GM19351 (cell line): ENCODE results near the gene RPS15.

ENCODE experiments used
- ATAC-seq: cut with Tn5 transposase; IDR thresholded peaks from one replicate; pipeline ENCODE4 v1.9.1; 2021; ENCODE audit warnings: mild to moderate bottlenecking, moderate library complexity; ENCODE audit not compliant: unreplicated experiment

Gene RPS15

DNA sequence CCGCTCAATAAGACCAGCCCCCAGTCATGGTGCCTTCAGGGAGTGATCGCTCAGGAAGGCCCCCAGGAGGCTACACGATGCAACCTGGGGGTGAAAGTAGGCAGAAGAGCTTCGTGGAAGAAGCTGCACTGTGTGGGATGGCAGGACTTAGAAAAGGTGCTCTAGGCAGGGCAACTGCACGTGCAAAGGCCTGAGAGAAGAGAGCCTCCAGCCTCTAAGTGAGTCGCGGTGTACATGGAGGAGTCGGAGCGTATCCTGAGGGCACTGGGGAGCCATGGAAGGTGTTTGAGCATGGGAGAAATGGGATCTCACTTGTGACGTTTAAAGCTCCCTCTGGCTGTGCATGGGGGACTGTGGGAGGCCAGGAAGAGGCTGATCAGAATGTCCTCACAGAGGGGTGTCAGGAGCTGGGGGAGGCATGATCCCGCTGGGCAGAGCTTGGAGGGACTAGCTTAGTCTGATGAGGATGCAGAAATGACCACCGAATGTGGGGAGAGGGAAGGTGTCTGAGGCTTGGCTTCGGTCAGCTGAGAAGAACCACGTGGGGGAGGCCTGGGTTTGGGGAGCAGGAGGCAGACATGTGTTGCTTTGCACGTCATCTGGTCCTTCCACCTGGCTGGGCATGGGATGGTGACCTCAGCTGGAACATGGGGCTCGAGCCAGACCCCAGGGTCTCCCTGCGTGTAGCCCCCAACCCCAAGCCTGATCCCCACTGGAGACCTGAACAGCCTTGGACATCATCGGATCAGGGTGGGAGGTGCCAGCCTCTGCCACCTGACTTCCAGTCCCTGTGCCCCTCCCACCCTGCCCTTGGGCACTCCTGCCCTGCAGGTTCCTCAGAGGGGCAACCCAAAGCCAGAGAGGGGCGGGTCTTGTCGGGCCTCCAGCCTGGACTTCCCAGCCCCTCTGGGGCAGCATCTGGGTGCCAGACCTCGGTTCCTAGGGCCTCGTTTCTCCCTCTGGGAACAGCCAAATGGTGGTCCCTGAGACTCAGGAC is 12.8 kb downstream of the RPS15 start:
- ATAC-seq, result no peak

DNA sequence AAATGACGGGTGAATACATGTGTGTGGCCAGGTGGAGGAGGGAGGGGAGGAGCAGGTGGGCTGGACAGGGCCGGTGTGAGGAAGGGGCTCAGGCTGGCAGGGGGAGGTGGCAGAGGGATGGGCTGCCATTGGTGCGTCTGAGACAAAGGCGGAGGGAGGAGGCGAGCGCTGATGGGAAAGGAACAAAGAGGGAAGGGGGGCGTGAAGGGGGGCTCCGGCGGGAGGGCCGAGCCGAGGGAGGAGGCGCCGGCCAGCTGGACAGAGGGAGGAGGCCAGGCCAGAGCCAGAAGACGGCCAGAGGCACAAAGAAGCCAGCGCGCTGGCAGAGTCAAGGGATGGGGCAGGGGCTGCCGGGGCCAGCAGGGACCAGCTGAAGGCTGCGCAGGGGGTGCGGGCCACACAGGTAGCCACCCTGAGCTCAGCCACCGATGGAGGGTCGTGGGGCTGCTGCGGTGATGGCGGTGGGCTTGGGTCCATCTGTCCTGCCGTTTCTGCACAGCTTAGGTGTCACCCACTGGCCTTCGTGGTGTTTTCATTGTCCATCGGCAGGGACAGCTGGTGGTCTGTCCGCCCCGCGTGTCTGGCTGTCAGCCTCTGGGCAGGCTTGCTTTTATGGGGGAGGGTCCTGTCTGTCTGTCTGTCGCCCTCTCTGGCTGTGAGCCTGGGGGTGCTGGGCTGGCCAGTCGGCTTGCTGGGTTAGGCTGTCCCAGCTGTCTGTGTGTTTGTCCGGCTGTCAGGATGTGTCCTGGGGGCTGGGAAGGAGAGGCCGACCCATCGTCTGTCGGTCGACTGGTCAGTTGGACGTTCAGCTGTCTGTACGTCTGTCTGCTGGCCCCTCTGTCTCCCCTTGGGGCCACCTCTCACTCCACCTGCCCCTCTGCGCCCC is 14.0 kb downstream of the RPS15 start:
- ATAC-seq, result no peak

DNA sequence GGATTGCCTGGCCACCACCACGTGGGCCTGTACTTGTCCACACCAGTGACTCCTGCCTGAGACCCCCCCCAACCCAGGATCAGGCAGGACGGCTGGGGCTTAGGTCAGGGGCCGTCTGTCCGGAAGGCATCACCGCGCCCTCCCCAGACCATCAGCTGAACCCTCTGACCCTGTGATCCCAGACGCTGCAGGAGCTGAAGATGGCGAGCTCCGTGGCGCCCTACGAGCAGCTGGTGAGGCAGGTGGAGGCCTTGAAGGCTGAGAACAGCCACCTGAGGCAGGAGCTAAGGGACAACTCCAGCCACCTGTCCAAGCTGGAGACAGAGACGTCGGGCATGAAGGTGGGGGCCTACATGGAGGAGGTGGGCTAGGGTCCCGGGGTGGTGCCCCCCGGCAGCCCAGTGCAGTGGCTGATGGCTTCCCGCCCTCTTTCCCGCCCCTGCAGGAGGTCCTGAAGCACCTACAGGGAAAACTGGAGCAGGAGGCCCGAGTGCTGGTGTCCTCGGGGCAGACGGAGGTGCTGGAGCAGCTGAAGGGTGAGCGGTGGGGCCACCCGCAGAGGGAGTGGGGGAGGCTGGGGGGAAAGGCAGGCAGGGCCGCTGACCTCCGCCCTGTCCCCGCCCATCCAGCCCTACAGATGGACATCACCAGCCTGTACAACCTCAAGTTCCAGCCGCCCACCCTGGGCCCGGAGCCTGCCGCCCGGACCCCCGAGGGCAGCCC is 14.8 kb downstream of the RPS15 start:
- ATAC-seq, result no peak

DNA sequence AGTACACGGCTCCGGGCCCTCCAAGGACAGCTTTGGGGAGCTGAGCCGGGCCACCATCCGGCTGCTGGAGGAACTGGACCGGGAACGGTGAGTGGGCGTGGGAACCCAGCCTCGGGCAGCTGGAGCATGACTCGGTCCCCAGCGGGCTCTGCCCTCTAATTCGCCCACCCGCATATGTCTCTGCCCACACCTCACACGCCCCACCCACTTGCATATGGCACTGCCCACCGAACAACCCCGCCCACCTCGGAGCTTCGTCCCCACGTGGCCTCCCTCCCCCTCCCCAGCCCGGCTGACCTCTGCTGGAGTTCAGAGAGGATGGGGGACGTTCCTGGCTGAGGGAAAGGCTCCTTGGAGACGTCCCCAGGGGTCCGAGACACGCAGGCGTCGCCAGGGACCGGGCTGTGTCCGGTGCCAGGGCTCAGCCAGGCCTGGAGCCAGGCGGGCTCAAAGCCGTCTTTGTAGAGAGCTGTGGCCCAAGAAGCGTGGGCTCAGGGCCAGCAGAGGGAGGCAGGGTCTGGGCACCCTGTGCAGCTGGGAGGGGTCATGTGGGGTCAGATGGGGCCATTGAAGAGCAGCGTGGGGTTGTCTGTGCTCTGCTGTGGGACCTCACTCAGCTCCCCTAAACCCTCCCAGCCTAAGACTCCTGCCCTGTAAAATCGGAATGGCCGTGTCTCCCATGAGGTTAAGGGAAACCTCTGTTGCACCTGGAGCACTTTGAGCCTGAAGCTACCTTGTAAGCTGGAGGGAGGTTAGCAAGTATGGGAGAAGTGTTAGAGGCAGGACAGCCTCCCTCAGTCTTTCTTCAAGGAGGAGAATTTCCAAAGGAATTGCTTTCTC is 15.5 kb downstream of the RPS15 start:
- no peak for ATAC-seq

DNA sequence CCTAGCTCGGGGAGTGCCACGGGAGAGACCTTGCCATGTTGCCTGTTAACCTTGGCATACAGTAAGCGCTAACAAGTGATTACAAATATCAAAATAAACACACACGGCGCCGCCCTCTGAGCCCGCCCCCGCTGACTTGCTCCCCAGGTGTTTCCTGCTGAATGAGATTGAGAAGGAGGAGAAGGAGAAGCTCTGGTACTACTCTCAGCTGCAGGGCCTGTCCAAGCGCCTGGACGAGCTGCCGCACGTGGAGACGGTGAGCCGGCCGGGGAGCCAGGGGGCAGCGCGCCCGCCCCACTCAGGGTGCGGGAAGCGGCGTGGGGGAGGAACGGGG is 16.8 kb downstream of the RPS15 start:
- no peak for ATAC-seq

DNA sequence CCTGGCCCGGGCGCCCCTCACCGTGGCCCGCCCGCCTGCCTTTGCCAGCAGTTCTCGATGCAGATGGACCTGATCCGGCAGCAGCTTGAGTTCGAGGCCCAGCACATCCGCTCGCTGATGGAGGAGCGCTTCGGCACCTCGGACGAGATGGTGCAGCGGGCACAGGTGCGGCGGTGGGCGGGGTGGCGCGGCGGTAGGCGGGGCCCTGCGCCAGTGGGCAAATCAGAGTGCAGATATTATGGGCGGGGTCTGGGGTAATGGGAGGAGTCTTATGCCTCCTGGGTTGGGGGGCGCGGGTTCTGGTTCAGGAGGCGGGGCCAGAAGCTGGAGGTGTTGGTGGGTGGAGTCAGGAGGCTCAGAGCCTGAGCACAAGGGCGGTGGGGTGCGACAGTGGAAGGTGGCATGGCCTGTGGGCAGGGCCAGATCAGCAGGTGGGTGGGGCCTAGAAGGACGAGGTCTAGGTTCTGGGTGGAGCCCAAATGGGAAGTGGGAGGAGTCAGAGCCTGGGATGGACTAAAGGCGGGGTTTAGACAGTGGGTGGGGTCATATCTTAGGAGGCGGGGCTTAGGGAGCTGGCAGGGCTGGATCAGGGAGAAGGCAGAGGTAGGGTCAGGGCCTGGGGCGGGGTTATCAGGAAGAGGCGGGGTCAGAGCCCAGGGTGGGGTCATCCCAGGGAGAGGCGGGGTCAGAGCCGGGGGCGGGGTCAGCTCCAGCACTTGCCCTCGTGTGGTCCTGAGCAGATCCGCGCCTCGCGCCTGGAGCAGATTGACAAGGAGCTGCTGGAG is 17.3 kb downstream of the RPS15 start:
- ATAC-seq, result no peak

DNA sequence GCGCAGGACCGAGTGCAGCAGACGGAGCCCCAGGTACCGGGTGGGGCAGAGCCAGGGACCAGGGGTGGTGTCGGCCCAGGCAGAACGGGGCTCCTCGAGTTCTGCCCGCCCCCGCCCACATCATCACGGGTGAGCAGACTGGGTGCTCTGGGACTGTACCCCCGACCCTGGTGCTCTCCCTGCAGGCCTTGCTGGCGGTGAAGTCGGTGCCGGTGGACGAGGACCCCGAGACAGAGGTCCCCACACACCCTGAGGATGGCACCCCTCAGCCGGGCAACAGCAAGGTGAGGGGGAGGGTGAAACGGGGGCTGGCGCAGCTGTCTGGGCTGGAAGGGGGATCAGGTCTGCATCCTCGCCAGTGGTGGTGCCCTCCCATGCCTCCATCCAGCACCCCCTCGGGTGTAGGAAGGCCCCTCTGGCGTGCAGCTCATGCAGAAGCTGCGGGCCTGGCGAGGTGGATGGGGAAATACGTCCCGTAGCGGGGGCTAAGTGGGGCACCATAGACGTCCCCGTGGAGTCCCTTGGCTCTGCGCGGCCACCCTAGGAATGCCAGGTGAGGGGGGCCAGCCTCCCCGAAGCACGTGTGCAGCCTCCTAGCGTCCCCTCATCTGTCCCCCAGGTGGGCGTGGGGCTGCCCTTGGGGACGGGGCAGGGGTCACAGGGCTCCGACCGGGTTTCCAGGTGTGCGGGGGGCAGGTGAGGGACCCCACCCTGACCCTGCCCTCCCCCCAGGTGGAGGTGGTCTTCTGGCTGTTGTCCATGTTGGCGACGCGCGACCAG is 18.1 kb downstream of the RPS15 start:
- ATAC-seq, result no peak

DNA sequence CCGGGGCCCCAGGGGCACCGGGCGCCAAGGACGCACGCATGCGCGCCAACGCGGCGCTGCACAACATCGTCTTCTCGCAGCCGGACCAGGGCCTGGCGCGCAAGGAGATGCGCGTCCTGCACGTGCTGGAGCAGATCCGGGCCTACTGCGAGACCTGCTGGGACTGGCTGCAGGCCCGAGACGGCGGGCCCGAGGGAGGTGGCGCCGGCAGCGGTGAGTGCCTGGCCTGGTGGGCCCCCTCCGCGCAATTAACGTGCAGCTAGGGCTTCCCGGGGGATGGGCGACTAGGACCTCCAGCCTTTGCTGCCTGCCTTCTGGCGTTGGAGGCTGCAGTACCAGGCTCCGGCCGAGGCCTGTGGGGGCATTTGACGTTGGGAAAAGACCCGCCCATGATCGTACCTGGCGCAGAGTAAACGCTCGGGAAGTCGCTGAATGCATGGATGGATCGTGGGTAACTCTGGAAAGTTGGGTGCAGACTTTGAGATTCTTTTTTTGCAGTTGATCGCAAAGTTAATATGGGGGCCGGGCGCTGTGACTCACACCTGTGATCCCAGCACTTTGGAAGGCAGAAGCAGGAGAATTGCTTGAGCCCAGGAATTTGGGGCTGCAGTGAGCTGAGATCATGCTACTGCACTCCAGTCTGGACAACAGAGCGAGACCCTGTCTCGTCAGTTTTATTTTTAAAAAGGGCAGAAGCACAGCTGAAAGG is 19.0 kb downstream of the RPS15 start:
- ATAC-seq, result no peak

DNA sequence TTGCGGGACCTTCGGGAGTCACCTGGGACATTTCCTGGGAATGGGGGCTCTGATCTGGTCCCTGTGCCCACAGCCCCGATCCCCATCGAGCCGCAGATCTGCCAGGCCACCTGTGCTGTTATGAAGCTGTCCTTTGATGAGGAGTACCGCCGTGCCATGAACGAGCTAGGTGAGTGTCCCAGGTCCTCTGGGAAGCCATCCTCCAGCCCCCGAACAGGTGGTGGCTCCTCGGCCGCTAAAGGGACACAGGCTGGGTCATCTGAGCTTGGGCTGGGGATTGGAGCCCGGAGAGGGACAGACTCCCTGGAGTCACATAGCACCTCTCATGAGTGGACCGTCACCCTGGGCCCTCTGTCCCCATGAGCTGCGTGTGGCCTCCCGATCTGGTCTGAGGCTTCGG is 19.7 kb downstream of the RPS15 start:
- no peak for ATAC-seq

DNA sequence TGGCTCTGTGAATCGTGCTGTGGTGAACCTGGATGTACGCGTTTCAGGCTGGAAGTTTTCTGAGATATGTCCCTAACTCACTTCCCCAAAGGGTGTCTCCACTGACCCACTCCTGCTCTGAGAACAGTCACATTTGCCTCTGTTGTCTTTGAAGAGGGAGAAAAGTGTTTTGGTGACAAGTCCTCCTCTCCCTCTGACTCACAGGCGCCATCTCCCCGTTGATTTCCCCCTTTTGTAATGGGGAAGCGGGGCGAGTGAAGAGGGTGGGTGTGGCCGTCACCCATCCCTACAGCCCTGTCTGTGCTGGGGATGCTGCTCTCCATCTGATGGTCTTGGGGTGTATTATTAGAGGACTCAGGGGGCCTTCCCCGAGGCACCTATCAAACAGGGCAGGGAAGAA is 21.3 kb downstream of the RPS15 start:
- no peak for ATAC-seq

DNA sequence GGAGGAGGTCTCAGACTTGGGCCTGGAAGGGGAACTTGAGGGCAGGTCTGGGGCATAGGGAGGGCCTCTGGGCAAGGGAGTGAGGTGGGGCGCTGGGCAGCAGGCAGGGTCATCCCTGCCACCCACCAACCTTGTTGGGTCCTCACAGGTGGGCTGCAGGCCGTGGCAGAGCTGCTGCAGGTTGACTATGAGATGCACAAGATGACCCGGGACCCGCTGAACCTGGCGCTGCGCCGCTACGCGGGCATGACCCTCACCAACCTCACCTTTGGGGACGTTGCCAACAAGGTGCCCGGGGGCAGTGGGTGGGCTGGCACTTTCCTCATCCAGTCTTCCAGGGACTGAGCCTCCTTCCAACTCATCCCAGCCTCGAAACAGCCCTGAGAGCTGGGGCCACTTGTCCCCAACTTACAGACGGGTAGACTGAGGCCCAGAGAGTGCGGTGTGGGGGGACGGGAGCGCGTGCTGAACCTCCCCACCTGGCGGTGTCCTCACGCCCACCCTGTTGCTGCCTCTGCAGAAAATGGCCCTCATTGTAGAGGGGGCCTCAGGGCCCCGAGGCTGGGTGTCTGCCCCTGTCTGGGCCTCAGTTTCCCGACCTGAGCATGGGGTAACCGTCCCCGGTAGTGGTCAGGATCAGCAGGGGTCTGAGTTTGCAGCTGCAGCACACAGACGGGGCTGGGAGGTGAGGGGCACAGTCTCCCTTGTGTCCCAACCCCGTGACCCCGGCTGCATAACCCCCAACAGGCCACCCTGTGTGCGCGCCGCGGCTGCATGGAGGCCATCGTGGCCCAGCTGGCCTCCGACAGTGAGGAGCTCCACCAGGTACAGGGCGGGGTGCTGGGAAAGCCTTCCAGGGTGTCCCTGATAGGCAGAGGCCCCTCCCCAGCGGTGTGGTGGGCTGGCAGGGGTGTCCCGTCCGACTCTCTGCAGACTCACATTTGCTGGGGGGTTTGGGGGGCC is 22.1 kb downstream of the RPS15 start:
- ATAC-seq, result no peak

DNA sequence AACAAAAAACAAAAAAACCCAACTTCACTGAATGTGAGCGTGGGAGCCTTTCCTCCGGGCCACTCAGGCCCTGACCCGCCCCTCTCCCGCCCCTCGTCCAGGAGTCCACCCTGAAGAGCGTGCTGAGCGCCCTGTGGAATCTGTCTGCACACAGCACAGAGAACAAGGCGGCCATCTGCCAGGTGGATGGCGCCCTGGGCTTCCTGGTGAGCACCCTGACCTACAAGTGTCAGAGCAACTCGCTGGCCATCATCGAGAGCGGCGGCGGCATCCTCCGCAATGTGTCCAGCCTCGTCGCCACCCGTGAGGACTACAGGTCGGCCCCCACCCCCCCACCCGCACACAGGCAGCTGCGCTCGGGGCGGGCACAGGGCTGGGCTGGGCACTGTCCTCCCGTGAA is 23.7 kb downstream of the RPS15 start:
- no peak for ATAC-seq

DNA sequence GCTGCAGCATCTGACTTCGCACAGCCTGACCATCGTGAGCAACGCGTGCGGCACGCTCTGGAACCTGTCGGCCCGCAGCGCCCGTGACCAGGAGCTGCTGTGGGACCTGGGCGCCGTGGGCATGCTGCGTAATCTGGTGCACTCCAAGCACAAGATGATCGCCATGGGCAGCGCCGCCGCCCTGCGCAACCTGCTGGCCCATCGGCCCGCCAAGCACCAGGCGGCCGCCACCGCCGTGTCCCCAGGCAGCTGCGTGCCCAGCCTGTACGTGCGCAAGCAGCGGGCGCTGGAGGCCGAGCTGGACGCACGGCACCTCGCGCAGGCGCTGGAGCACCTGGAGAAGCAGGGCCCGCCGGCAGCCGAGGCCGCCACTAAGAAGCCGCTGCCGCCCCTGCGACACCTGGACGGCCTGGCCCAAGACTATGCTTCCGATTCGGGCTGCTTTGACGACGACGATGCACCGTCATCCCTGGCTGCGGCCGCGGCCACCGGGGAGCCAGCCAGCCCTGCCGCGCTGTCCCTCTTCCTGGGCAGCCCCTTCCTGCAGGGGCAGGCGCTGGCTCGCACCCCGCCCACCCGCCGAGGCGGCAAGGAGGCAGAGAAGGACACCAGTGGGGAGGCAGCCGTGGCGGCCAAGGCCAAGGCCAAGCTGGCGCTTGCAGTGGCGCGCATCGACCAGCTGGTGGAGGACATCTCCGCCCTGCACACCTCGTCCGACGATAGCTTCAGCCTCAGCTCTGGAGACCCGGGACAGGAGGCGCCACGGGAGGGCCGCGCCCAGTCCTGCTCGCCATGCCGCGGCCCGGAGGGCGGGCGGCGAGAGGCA is 27.2 kb downstream of the RPS15 start:
- ATAC-seq, result no peak

DNA sequence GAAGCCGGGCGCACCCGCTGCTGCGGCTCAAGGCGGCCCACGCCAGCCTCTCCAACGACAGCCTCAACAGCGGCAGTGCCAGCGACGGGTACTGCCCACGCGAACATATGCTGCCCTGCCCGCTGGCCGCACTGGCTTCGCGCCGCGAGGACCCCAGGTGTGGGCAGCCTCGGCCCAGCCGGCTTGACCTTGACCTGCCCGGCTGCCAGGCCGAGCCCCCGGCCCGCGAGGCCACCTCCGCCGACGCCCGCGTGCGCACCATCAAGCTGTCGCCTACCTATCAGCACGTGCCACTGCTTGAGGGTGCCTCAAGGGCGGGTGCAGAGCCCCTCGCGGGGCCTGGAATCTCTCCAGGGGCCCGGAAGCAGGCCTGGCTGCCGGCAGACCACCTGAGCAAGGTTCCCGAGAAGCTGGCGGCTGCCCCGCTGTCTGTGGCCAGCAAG is 27.8 kb downstream of the RPS15 start:
- ATAC-seq, result no peak

DNA sequence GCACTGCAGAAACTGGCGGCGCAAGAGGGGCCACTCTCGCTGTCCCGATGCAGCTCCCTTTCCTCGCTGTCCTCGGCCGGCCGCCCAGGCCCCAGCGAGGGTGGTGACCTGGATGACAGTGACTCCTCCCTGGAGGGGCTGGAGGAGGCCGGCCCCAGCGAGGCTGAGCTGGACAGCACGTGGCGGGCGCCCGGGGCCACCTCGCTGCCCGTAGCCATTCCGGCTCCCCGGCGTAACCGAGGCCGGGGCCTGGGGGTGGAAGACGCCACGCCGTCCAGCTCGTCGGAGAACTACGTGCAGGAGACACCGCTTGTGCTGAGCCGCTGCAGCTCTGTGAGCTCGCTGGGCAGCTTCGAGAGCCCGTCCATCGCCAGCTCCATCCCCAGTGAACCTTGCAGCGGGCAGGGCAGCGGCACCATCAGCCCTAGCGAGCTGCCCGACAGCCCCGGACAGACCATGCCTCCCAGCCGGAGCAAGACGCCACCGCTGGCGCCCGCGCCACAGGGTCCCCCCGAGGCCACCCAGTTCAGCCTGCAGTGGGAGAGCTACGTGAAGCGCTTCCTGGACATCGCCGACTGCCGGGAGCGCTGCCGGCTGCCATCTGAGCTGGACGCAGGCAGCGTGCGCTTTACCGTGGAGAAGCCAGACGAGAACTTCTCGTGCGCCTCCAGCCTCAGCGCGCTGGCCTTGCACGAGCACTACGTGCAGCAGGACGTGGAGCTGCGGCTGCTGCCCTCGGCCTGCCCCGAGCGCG is 28.4 kb downstream of the RPS15 start:
- no peak for ATAC-seq

DNA sequence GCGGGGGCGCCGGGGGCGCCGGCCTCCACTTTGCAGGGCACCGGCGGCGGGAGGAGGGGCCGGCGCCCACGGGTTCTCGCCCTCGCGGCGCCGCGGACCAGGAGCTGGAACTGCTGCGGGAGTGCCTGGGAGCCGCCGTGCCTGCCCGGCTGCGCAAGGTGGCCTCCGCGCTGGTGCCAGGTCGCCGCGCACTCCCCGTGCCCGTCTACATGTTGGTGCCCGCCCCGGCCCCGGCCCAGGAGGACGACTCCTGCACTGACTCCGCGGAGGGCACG is 29.0 kb downstream of the RPS15 start:
- no peak for ATAC-seq
